ENCODE measurements around the gene MC1R.

DNA sequence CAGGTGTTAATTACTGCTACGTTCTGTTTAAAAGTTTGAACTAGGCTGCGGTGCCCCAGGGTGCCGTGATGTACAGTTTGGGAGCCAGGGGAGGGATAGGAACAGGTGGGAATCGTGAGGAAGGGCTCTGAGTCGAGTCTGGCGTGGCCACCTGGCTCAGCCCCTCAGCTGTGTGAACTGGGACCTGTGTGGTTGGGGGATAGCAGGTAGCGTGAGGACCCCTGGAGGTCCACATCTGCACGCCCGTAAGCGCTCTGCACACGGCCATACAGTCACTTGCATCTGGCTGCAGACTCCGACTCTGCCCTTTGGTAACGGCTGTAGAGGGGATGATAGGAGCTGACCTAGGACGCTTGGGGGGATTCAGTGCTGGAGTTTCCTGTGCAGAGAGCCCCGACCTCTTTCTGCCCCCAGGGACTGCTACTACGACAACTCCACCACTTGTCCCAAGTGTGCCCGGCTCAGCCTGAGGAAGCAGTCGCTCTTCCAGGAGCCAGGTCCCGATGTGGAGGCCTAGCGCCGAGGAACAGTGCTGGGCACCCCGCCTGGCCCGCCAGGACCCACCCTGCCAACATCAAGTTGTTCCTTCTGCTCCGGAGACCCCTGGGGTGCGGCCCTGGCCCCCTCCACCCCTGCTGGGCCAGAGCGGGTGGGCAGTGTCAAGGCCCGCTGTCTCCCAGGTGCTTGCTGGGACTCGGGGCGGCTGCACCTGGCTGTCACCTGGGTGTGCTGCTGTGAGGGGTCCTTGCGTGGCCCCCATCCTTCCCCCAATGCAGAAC, 47.0 kb downstream of the MC1R start:
- TF ChIP-seq, protein P1, sequence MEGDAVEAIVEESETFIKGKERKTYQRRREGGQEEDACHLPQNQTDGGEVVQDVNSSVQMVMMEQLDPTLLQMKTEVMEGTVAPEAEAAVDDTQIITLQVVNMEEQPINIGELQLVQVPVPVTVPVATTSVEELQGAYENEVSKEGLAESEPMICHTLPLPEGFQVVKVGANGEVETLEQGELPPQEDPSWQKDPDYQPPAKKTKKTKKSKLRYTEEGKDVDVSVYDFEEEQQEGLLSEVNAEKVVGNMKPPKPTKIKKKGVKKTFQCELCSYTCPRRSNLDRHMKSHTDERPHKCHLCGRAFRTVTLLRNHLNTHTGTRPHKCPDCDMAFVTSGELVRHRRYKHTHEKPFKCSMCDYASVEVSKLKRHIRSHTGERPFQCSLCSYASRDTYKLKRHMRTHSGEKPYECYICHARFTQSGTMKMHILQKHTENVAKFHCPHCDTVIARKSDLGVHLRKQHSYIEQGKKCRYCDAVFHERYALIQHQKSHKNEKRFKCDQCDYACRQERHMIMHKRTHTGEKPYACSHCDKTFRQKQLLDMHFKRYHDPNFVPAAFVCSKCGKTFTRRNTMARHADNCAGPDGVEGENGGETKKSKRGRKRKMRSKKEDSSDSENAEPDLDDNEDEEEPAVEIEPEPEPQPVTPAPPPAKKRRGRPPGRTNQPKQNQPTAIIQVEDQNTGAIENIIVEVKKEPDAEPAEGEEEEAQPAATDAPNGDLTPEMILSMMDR (conservative IDR thresholded peaks at IDR 0.05; ENCODE audit: low read depth, low read length): no peak
- TF ChIP-seq EZH2 (IDR thresholded peaks at IDR 0.05; ENCODE audit: borderline replicate concordance, low read depth, low read length, poor library complexity, severe bottlenecking): no peak
